Right atrium auricular region (tissue), 2 donors: ENCODE measurements around the gene HGF. TPM values are rescaled to one million over a fixed set of nuclear protein-coding genes. Genes with fewer than 3 reads are reported as not detected.

Source experiments
- DNase-seq: peaks from one replicate; pipeline ENCODE4 v3.0.0-alpha.2; 2019; ENCODE audit warnings: low spot score
- H3K27ac ChIP-seq, 2 donors: fragments of 200-600 bp; sonication (generic); 1 replicate in 1 of 2; 2 replicates in 1 of 2; pipeline ENCODE4 v1.5.1; 2016 to 2019
- H3K27me3 ChIP-seq, 2 donors: fragments of 200-600 bp; sonication (generic); one replicate each; pipeline versions ENCODE4 v1.5.1 to v1.6.0; 2017 to 2019
- H3K36me3 ChIP-seq: fragments of 200-600 bp; sonication (generic); one replicate; pipeline ENCODE4 v1.5.1; 2016
- H3K4me1 ChIP-seq, 2 donors: fragments of 200-600 bp; sonication (generic); one replicate each; pipeline versions ENCODE4 v1.5.1 to v1.6.0; 2017 to 2019
- H3K4me3 ChIP-seq, 2 donors: fragments of 200-600 bp; sonication (generic); 1 replicate in 1 of 2; 2 replicates in 1 of 2; pipeline ENCODE4 v1.5.1; 2017 to 2019; ENCODE audit warnings: mild to moderate bottlenecking in 1 of 2, moderate library complexity in 1 of 2
- H3K9me3 ChIP-seq, 2 donors: fragments of 200-600 bp; sonication (generic); one replicate each; pipeline ENCODE4 v1.5.1; 2019
- CTCF ChIP-seq, 2 donors: fragments of 200-600 bp; sonication (generic); IDR thresholded peaks; one replicate each; pipeline ENCODE4 v1.5.1; 2019; ENCODE audit warnings: antibody characterized with exemption in 2 of 2
- total RNA-seq, 2 donors: library from RNA; depleted of rRNA; stranded (reverse); fragments of >200 nt; gene quantifications; one replicate each; pipeline ENCODE4 v1.1.0, GENCODE V29; 2016

HGF gene
- total RNA-seq, 2 donors from 2014 or later, result 2.1 to 3.5 TPM

GRCh38 chr7:81790120-81790500, 20.3 kb upstream of the HGF start:
- H3K36me3 ChIP-seq, result no peaks in the 10 kb centered on the region
- no peak overlapping the region for H3K4me3 ChIP-seq
- no peak overlapping the region for H3K27ac ChIP-seq
- H3K4me1 ChIP-seq, result no peaks in the 10 kb centered on the region
- DNase-seq, result no peak
- no peak for TF ChIP-seq CTCF (IDR thresholded peaks at IDR 0.05)
- H3K27me3 ChIP-seq, result no peaks in the 10 kb centered on the region
- H3K9me3 ChIP-seq, result no peaks in the 10 kb centered on the region

GRCh38 chr7:81789406-81790119, 19.7 kb upstream of the HGF start:
- TF ChIP-seq CTCF (IDR thresholded peaks at IDR 0.05), result no peak

GRCh38 chr7:81788246-81788645, 18.4 kb upstream of the HGF start:
- Histone ChIP-seq H3K27me3 (no peaks in the 10 kb centered on the region), H3K36me3 (no peaks in the 10 kb centered on the region), H3K9me3 (no peaks in the 10 kb centered on the region), H3K27ac (no peak overlapping the region), H3K4me1 (no peaks in the 10 kb centered on the region), H3K4me3 (no peak overlapping the region)
- DNase-seq, result no peak
- no peak for TF ChIP-seq CTCF (IDR thresholded peaks at IDR 0.05)

More at GRCh38 chr7:81789406-81790119, 19.7 kb upstream of the HGF start:
- Histone ChIP-seq H3K4me3 (no peak overlapping the region), H3K27me3 (no peaks in the 10 kb centered on the region), H3K36me3 (no peaks in the 10 kb centered on the region), H3K27ac (no peak overlapping the region), H3K4me1 (no peaks in the 10 kb centered on the region), H3K9me3 (no peaks in the 10 kb centered on the region)
- no peak for DNase-seq

- H3K36me3 ChIP-seq, result no peaks in the 10 kb centered on the region
- H3K27ac ChIP-seq, result no peak overlapping the region
- TF ChIP-seq CTCF (IDR thresholded peaks at IDR 0.05), result no peak
- H3K27me3 ChIP-seq, result no peaks in the 10 kb centered on the region
- no peak overlapping the region for H3K4me3 ChIP-seq
- no peak for DNase-seq
- no peaks in the 10 kb centered on the region for H3K9me3 ChIP-seq
- no peaks in the 10 kb centered on the region for H3K4me1 ChIP-seq
Measured at GRCh38 chr7:81783818-81784217, 14.0 kb upstream of the HGF start.

- no peak overlapping the region for H3K4me3 ChIP-seq
- no peak for TF ChIP-seq CTCF (IDR thresholded peaks at IDR 0.05)
Measured at GRCh38 chr7:81780914-81781693, 11.3 kb upstream of the HGF start.

More at GRCh38 chr7:81780914-81781693, 11.3 kb upstream of the HGF start:
- no peaks in the 10 kb centered on the region for H3K27me3 ChIP-seq
- H3K36me3 ChIP-seq, result no peaks in the 10 kb centered on the region
- H3K9me3 ChIP-seq, result no peaks in the 10 kb centered on the region
- H3K4me1 ChIP-seq, result no peaks in the 10 kb centered on the region
- no peak overlapping the region for H3K27ac ChIP-seq
- DNase-seq, result no peak
